ENCODE measurements around the gene MED22. TPM values are rescaled to one million over a fixed set of nuclear protein-coding genes. Genes with fewer than 3 reads are reported as not detected.
A peak's percentile ranks its signal among the peaks of the same experiment; 100 is the strongest.

Gene MED22
- polyA plus RNA-seq, 3 donors: 6.8 to 27.7 (median 9.6) TPM

DNA sequence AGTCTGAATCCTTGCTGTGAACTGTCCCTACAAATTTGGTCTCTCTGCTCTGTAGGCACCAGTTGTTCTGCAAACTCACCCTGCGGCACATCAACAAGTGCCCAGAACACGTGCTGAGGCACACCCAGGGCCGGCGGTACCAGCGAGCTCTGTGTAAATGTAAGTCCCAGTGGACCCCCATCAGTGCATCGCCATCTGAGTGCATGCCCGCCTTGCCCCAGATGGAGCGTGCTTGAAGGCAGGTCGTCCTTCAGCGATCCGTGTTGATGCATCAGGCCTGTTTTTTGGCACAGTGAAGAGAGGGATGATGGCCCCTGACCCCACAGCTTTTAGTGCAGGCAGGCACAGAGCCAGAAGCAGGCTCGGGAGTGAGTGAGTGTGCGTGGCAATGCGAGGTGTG, 9.7 kb upstream of the MED22 start:
- Mint-ChIP-seq H3K9me3 (peaks cover 0 to 1% (median 0%) of the 10 kb centered on the region in 7 donors), H3K4me3 (peak overlapping the region; percentile 30 to 72), H3K27ac (no peak overlapping the region), H3K27me3 (ENCODE audit: low read depth in 3 of 3) (peaks cover 0 to 2% (median 2%) of the 10 kb centered on the region in 3 donors), H3K36me3 (peaks cover 44 to 56% of the 10 kb centered on the region in 2 donors), H3K4me1 (peaks cover 42% of the 10 kb centered on the region)
- Histone ChIP-seq H3K4me3 (replicated peaks in 1 of 3; ENCODE audit: low read depth in 2 of 3, low read length in 3 of 3) (no peak overlapping the region), H4K20me1 (ENCODE audit: insufficient read depth, low read length) (peaks cover 53% of the 10 kb centered on the region), H3K27me3 (ENCODE audit: control insufficient read depth in 2 of 2, insufficient read depth in 2 of 2, low read length in 2 of 2) (no peaks in the 10 kb centered on the region), H3K4me2 (replicated peaks; ENCODE audit: extremely low read depth, low read length, poor library complexity, severe bottlenecking) (no peak overlapping the region), H3K27ac (ENCODE audit: low read depth in 1 of 2, low read length in 2 of 2) (no peak overlapping the region), H3K4me1 (ENCODE audit: control insufficient read depth in 1 of 2, insufficient read depth in 2 of 2, low read length in 2 of 2) (peaks cover 29 to 35% of the 10 kb centered on the region in 2 donors), H3K79me2 (ENCODE audit: insufficient read depth, low read length) (peaks cover 26% of the 10 kb centered on the region), H2AFZ (ENCODE audit: insufficient read depth, low read depth, low read length, poor library complexity, severe bottlenecking) (no peak overlapping the region), H3K9me3 (replicated peaks in 1 of 2; ENCODE audit: control insufficient read depth in 1 of 2, insufficient read depth in 1 of 2, low read length in 2 of 2) (no peaks in the 10 kb centered on the region), H3K36me3 (replicated peaks in 1 of 2; ENCODE audit: control insufficient read depth in 1 of 2, insufficient read depth in 2 of 2, low read length in 2 of 2) (peaks cover 39 to 55% of the 10 kb centered on the region in 2 donors), H3K9ac (ENCODE audit: insufficient read depth, low read length, poor library complexity, severe bottlenecking) (no peak overlapping the region)
- TF ChIP-seq, protein P1, sequence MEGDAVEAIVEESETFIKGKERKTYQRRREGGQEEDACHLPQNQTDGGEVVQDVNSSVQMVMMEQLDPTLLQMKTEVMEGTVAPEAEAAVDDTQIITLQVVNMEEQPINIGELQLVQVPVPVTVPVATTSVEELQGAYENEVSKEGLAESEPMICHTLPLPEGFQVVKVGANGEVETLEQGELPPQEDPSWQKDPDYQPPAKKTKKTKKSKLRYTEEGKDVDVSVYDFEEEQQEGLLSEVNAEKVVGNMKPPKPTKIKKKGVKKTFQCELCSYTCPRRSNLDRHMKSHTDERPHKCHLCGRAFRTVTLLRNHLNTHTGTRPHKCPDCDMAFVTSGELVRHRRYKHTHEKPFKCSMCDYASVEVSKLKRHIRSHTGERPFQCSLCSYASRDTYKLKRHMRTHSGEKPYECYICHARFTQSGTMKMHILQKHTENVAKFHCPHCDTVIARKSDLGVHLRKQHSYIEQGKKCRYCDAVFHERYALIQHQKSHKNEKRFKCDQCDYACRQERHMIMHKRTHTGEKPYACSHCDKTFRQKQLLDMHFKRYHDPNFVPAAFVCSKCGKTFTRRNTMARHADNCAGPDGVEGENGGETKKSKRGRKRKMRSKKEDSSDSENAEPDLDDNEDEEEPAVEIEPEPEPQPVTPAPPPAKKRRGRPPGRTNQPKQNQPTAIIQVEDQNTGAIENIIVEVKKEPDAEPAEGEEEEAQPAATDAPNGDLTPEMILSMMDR (IDR thresholded peaks at IDR 0.05): no peak
- intact Hi-C loops (cut with micrococcal nuclease): loop anchor here in 1 of 2 donors (2.0 kb wide), 1 partner anchor 17 kb away; no protein-coding TSS in a partner anchor
- DNase-seq: no peak
- 95% methylated on average over 14 of the region's 14 CpGs for WGBS (ENCODE audit: insufficient coverage)

DNA sequence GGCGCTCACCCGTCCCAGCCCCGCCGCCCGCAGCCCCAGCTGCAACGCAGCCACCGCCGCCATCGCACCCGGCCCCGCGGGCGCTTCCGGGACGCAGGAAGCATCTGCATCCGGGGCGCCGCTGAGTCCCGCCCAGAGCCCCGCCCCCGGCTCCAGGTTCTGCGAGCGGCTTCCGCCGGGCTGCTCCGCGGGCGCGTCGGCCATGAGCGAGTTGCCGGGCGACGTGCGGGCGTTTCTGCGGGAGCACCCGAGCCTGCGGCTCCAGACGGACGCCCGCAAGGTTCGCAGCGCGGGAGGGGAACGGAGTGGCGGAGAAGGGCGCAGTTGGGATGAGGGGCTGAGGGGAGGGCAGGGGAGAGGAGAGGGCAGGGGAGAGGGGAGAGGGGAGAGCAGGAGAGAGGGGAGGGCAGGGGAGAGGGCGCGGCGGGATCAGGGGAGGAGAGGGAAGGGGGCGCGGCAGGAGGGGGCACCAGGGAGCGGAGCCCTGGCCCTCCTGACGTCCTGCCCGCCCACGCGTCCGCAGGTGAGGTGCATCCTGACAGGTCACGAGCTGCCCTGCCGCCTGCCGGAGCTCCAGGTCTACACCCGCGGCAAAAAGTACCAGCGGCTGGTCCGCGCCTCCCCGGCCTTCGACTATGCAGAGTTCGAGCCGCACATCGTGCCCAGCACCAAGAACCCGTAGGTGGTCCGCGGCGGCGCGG, 8.6 kb upstream of the MED22 start, which contains the start of the genes SURF1 and SURF2:
Gene SURF1 (minus strand): TSS at position 97 of the 701 bp plus-strand sequence. CDS start 34 bp downstream, at position 63.
Gene SURF2 (plus strand): TSS at position 160 of the 701 bp plus-strand sequence. CDS start 43 bp downstream, at position 203.
- Histone ChIP-seq H3K27ac (ENCODE audit: low read depth in 1 of 2, low read length in 2 of 2) (peak within 1 kb of the TSS; percentile 38 to 75), H3K36me3 (replicated peaks in 1 of 2; ENCODE audit: control insufficient read depth in 1 of 2, insufficient read depth in 2 of 2, low read length in 2 of 2) (peaks cover 39 to 55% of the 10 kb centered on the region in 2 donors), H3K9ac (ENCODE audit: insufficient read depth, low read length, poor library complexity, severe bottlenecking) (peak within 1 kb of the TSS; percentile 71), H4K20me1 (ENCODE audit: insufficient read depth, low read length) (peaks cover 54% of the 10 kb centered on the region), H2AFZ (ENCODE audit: insufficient read depth, low read depth, low read length, poor library complexity, severe bottlenecking) (peak within 1 kb of the TSS; percentile 89), H3K79me2 (ENCODE audit: insufficient read depth, low read length) (peaks cover 23% of the 10 kb centered on the region), H3K4me1 (ENCODE audit: control insufficient read depth in 1 of 2, insufficient read depth in 2 of 2, low read length in 2 of 2) (peaks cover 29 to 35% of the 10 kb centered on the region in 2 donors), H3K4me3 (replicated peaks in 1 of 3; ENCODE audit: low read depth in 2 of 3, low read length in 3 of 3) (peak within 1 kb of the TSS; percentile 70 to 89 (median 71)), H3K9me3 (replicated peaks in 1 of 2; ENCODE audit: control insufficient read depth in 1 of 2, insufficient read depth in 1 of 2, low read length in 2 of 2) (no peaks in the 10 kb centered on the region), H3K4me2 (replicated peaks; ENCODE audit: extremely low read depth, low read length, poor library complexity, severe bottlenecking) (peak within 1 kb of the TSS; percentile 91), H3K27me3 (ENCODE audit: control insufficient read depth in 2 of 2, insufficient read depth in 2 of 2, low read length in 2 of 2) (no peaks in the 10 kb centered on the region)
- Mint-ChIP-seq H3K27me3 (ENCODE audit: low read depth in 3 of 3) (peaks cover 0 to 2% (median 2%) of the 10 kb centered on the region in 3 donors), H3K4me3 (peak within 1 kb of the TSS; percentile 83 to 89), H3K9me3 (peaks cover 0 to 2% (median 0%) of the 10 kb centered on the region in 7 donors), H3K36me3 (peaks cover 41 to 55% of the 10 kb centered on the region in 2 donors), H3K27ac (peak within 1 kb of the TSS; percentile 33 to 91 (median 86)), H3K4me1 (peaks cover 42% of the 10 kb centered on the region)
- DNase-seq: peak; percentile 72 to 82 (median 76)
- TF ChIP-seq, protein P1 (IDR thresholded peaks at IDR 0.05): no peak
- WGBS (ENCODE audit: insufficient coverage): 2% methylated on average over 70 of the region's 78 CpGs
- intact Hi-C loops (cut with micrococcal nuclease): loop anchor here in 1 of 2 donors (2.0 kb wide), 1 partner anchor 18 kb away; no protein-coding TSS in a partner anchor
